OCI-LY7 (cell line): ENCODE measurements around the gene CENPA. TPM values are rescaled to one million over a fixed set of nuclear protein-coding genes. Genes with fewer than 3 reads are reported as not detected.

Experiments
- BruUV-seq: library from RNA; stranded (reverse); fragments of 400-500 nt; replicated peaks from 2 replicates; lab custom pipeline; 2021; lab: Mats Ljungman, UMichigan
- CTCF ChIA-PET: fragments of 300-600 bp; sonication (Branson Sonifier 250); formaldehyde crosslinking; loops from one replicate; lab custom pipeline; 2022; ENCODE audit warnings: antibody characterized with exemption; ENCODE audit not compliant: unreplicated experiment; lab: Charles Lee
- POLR2A ChIA-PET: fragments of 300-600 bp; sonication (Branson Sonifier 250); formaldehyde crosslinking; loops from one replicate; lab custom pipeline; 2022; ENCODE audit warnings: antibody characterized with exemption; lab: Charles Lee
- DNase-seq: peaks from one replicate; pipeline ENCODE4 v3.0.0-alpha.2; 2015; ENCODE audit warnings: low spot score
- H2AFZ ChIP-seq: fragments of 200-600 bp; sonication (generic), shearing (Covaris generic); 2 replicates; pipeline ENCODE4 v1.6.1; 2014; ENCODE audit warnings: mild to moderate bottlenecking, antibody characterized with exemption, low read length, moderate library complexity
- H3K27ac ChIP-seq: fragments of 200-600 bp; sonication (generic); 2 replicates; pipeline ENCODE4 v1.5.1; 2014; ENCODE audit warnings: mixed run types, low read depth, mild to moderate bottlenecking, moderate library complexity, low read length, inconsistent platforms; ENCODE audit not compliant: poor library complexity, severe bottlenecking
- H3K36me3 ChIP-seq: fragments of 200-600 bp; sonication (generic); 2 replicates; pipeline ENCODE4 v1.6.1; 2014; ENCODE audit warnings: mild to moderate bottlenecking, antibody characterized with exemption, low read length, moderate library complexity, mixed read lengths; ENCODE audit not compliant: insufficient read depth
- H3K4me1 ChIP-seq: fragments of 200-600 bp; sonication (generic); 2 replicates; pipeline ENCODE4 v1.5.1; 2014; ENCODE audit warnings: mild to moderate bottlenecking, low read length; ENCODE audit not compliant: insufficient read depth, poor library complexity, severe bottlenecking
- H3K4me2 ChIP-seq: fragments of 200-600 bp; sonication (generic); 2 replicates; pipeline ENCODE4 v1.6.1; 2014; ENCODE audit warnings: mild to moderate bottlenecking, low read length
- H3K4me3 ChIP-seq: fragments of 200-600 bp; sonication (generic); 2 replicates; pipeline ENCODE4 v1.5.1; 2014; ENCODE audit warnings: mild to moderate bottlenecking, low read depth, low read length; ENCODE audit not compliant: poor library complexity, severe bottlenecking
- H3K79me2 ChIP-seq: fragments of 200-600 bp; sonication (generic); 2 replicates; pipeline ENCODE4 v1.6.1; 2016; ENCODE audit warnings: low read depth, mild to moderate bottlenecking, low read length, moderate library complexity, mixed read lengths; ENCODE audit not compliant: insufficient read depth
- H3K9me2 ChIP-seq: fragments of 200-600 bp; sonication (generic); 2 replicates; pipeline ENCODE4 v1.6.1; 2016; ENCODE audit warnings: mild to moderate bottlenecking, low read length, mixed read lengths; ENCODE audit not compliant: insufficient read depth
- H3K9me3 ChIP-seq: fragments of 200-600 bp; sonication (generic); 2 replicates; pipeline ENCODE4 v1.6.1; 2014; ENCODE audit warnings: mild to moderate bottlenecking, mixed run types, low read length, mixed read lengths
- H4K20me1 ChIP-seq: fragments of 200-600 bp; sonication (generic); 2 replicates; pipeline ENCODE4 v1.6.1; 2014; ENCODE audit warnings: mild to moderate bottlenecking, antibody characterized with exemption, low read length, moderate library complexity, mixed read lengths; ENCODE audit not compliant: insufficient read depth
- CTCF ChIP-seq: fragments of 200-600 bp; sonication (generic); conservative IDR thresholded peaks from 2 replicates; pipeline ENCODE4 v1.5.1; 2014; ENCODE audit warnings: mild to moderate bottlenecking, antibody characterized with exemption, low read length, moderate library complexity, mixed read lengths
- EZH2phosphoT487 ChIP-seq: fragments of 200-600 bp; sonication (generic); IDR thresholded peaks from 2 replicates; pipeline ENCODE4 v1.6.1; 2018; ENCODE audit warnings: low read depth, borderline replicate concordance, mild to moderate bottlenecking, mixed run types, antibody characterized with exemption, low read length, moderate library complexity, mixed read lengths
- intact Hi-C: fragments of 100-400 bp; cut with micrococcal nuclease; formaldehyde crosslinking; loops from one replicate; pipeline ENCODE4 v1.10.0; 2022; ENCODE audit not compliant: unreplicated experiment
- total RNA-seq, 2 experiments: library from RNA; depleted of rRNA in 1 of 2; stranded (reverse); fragments of >200 nt in 1 of 2; shearing (Covaris generic) in 1 of 2; gene quantifications; 2 replicates each; pipeline ENCODE4 v1.2.3, GENCODE V29; 2014 to 2022

CENPA gene
- total RNA-seq, 2 experiments from 2014 or later: 48.2 to 63.6 TPM

GRCh38 chr2:26784570-26785234, 1.2 kb upstream of the CENPA start:
- intact Hi-C loops: loop anchor here (2.0 kb wide), 1 partner anchor 20 kb away; the partner anchor contains the start of gene SLC35F6
- H3K36me3 ChIP-seq: peaks cover 36% of the 10 kb centered on the region
- BruUV-seq: no TSS peak
- peaks cover 34% of the 10 kb centered on the region for H3K79me2 ChIP-seq
- no peak for TF ChIP-seq CTCF
- TF ChIP-seq EZH2phosphoT487: no peak
- H4K20me1 ChIP-seq: no peaks in the 10 kb centered on the region
- H3K4me2 ChIP-seq: peak overlapping the region; percentile 65; the same call in 1 of the 2 replicates
- peaks cover 7% of the 10 kb centered on the region; the same call in 1 of the 2 replicates for H3K9me3 ChIP-seq
- H2AFZ ChIP-seq: peak overlapping the region; percentile 94; the same call in 1 of the 2 replicates
- ChIA-PET POLR2A (no interaction called here), CTCF (no interaction called here)
- no peaks in the 10 kb centered on the region for H3K9me2 ChIP-seq
- DNase-seq: no peak
- H3K4me3 ChIP-seq: no peak overlapping the region
- peaks cover 23% of the 10 kb centered on the region for H3K4me1 ChIP-seq
- H3K27ac ChIP-seq: no peak overlapping the region

GRCh38 chr2:26786207-26787028, 562 bp downstream of the CENPA start:
- Histone ChIP-seq H3K36me3 (peaks cover 39% of the 10 kb centered on the region), H3K79me2 (peaks cover 51% of the 10 kb centered on the region), H3K4me3 (peak overlapping the region; percentile 83), H3K27ac (peak overlapping the region; percentile 73), H2AFZ (peak overlapping the region; percentile 55; the same call in 1 of the 2 replicates), H4K20me1 (no peaks in the 10 kb centered on the region), H3K9me3 (peaks cover 13% of the 10 kb centered on the region; the same call in 1 of the 2 replicates), H3K4me1 (peaks cover 23% of the 10 kb centered on the region), H3K9me2 (no peaks in the 10 kb centered on the region), H3K4me2 (peak overlapping the region; percentile 93)
- CTCF ChIA-PET: no interaction called here
- no TSS peak for BruUV-seq
- POLR2A ChIA-PET: no interaction called here
- intact Hi-C loops: no loop called here
- peak; percentile 53 for DNase-seq
- TF ChIP-seq CTCF (no peak), EZH2phosphoT487 (no peak)
